GM21825 (cell line): ENCODE measurements around the gene COL23A1.

Experiments used
- ATAC-seq: cut with Tn5 transposase; IDR thresholded peaks from one replicate; pipeline ENCODE4 v1.9.1; 2021; ENCODE audit warnings: mild to moderate bottlenecking, moderate library complexity; ENCODE audit not compliant: unreplicated experiment

Gene COL23A1

DNA sequence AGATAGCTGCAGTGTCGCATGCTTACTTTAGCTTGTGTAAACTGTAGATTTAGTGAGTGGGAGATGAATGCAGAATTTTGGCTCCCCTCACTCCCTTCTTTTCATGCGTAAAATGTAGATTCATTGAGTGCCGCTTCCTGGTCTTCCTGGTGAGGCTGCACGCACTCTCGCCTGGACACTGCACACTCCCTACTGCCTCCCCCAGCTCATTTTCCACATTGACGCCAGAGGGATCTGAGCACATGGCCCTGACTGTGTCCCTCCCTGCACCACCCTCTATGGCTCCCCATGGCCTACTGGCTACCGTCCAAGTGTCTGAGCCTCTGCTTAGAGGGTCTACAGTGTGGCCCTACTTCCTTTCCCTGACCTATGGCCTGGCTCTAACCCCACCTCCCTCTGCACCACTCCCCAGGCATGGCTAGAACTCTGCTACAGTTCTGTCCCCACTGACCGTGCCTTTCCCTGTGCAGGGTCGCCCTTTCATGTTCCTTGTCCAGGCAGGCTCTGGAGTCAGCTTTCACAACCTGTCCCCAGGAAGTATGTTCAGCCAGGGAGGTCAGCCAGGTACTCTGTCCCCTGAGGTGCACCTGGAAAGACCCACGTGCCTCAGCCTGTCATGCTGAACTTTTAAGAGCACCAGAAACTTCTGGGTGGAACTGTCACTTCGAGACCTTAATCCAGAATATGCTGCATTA is 160.6 kb downstream of the COL23A1 start:
- ATAC-seq, result no peak

DNA sequence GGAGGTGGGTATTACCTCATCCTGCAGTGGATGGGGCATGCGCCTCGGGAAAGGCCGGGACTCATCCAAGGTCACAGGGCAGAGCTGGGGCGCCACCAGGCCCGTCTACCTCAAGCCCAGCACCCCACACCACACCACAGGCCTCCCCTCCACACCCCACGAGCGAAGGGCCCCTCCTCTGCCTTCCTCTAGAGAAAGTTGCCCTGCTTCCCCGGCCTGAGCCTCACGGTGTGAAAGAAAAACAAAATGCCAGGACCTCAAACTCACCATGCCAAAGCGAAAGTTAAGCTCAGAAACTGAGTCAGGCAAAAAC is 161.1 kb downstream of the COL23A1 start:
- no peak for ATAC-seq

DNA sequence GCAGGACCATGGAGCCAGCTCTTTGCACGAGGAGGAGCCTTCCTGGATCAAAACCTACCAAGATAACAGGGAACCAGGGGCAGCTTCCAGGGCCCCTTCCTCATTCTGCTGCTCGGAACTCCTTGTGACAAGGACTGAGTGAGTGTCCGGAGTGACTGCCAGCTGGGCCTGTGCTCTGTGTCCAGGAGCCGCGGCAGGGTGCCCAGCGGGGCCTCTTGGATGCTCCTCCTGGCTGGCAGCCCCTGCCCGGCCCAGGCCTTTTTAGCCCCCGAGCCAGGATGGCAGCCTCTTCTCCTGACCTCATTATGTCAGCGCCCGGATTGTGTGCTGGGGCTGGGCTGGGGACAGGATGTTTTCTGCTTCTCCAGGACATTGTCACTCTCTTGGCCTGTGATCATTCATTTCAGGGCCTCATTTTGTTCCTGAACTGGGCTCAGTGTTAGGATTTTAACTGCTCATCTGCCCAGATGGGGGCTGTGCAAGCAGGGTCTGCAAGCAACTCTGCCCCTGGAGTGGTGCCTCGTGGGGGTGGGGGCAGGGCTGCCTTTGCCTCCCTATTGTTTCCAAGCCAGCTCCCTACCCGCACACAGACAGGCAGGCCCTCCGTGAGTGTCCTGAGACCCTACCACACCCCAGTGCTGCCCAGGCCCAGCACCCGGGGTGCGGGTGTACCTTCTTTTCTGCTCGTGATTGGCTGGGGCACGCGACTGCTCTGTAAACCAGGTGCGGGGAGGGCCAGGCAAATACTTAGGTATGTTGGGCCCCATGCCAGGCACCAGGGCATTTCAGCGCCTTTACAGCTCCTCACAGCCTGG is 161.6 kb downstream of the COL23A1 start:
- no peak for ATAC-seq

DNA sequence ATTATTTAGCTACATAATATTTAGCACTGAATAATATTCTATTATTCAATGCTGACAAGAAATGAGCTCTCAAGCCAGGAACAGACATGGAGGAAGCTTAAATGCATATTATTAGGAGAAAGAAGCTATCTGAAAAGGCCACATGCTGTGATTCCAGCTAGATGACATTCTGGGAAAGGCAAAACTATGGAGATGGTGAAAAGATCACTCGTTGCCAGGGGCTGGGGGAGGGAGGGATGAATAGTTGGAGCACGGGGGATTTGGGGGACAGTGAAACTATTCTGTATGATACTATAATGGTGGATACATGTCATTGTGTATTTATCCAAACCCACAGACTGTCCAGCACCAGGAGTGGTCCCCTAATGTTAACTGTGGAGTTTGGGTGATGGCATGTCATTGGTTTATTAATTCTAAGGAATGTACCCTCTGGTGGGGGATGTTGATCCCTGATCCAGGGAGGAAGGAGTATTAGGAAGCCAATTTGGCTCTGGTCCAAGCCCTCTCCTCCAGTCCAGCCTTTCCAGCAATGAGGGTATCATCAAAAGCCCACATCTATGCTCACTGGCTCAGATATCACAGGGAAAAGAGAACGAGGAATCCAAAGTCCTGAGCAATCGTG is 162.5 kb downstream of the COL23A1 start:
- no peak for ATAC-seq

DNA sequence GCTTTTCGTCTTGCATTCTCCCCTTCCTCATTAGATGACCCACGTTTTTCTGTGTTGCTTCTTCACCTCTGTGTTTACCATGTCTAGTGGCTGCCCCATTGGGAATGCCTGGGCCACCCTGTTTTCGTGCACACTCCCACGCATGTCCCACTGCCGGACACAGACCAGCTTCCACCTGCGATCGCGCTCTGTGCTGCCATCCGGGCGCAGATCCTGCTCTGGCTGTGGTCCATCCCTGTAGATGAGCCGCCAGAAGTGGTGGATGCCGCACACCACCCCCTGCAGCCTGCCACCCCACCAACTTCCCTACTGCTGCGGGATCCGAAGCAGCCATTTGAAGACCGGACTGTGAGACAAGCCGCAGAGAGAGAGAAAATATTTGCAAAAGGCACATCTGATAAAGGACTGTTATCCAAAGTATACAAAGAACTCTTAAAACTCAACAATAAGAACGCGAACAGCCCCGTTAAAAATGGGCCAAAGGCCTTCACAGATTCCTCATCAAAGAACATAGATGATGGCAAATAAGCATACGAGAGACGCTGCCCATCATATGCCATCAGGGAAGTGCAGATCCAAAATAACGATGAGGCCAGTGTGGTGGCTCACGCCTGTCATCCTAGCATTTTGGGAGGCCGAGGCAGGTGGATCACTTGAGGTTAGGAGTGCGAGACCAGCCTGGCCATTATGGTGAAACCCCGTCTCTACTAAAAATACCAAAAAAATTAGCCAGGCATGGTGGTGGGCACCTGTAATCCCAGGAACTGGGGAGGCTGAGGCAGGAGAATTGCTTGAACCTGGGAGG is 163.7 kb downstream of the COL23A1 start:
- ATAC-seq, result no peak

DNA sequence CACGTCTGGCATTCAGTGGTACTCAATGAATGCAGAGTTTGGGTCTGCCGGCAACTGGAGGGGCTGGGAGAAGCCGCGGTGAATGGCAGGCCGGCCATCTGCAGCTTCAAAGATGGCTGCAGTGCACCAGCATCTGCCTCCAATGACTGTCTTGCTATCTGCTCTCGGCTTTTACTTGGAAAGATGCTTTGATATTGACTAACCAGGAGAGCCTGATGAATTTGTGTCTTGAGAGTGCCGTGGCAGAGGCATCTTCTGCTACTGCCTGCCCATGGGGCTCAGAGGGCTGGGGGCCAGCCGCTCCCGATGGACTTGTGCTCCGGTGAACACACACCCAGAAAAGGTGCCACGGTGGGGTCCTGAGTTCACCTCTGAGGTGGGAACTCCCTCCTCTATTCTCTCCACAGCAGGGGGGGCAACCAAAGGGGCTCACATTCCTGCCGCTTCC is 164.5 kb downstream of the COL23A1 start:
- ATAC-seq, result no peak

DNA sequence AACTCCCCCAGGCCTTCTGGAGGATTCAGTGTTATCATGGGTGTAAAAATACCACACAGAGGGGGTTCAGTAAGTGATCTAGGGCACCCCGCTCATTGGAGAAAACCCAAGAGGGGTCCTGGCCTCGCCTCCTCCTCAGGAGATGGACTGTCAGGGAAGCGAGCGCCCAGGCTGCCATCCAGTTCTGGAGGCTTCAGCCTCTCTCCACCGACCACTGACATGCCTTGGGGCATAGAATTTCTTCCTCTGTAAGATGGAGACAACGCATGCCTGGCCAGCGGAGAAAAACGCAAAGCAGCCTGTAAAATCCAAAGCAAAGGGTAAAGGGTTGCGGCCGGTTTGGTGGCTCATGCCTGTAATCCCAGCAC is 165.4 kb downstream of the COL23A1 start:
- ATAC-seq, result no peak

DNA sequence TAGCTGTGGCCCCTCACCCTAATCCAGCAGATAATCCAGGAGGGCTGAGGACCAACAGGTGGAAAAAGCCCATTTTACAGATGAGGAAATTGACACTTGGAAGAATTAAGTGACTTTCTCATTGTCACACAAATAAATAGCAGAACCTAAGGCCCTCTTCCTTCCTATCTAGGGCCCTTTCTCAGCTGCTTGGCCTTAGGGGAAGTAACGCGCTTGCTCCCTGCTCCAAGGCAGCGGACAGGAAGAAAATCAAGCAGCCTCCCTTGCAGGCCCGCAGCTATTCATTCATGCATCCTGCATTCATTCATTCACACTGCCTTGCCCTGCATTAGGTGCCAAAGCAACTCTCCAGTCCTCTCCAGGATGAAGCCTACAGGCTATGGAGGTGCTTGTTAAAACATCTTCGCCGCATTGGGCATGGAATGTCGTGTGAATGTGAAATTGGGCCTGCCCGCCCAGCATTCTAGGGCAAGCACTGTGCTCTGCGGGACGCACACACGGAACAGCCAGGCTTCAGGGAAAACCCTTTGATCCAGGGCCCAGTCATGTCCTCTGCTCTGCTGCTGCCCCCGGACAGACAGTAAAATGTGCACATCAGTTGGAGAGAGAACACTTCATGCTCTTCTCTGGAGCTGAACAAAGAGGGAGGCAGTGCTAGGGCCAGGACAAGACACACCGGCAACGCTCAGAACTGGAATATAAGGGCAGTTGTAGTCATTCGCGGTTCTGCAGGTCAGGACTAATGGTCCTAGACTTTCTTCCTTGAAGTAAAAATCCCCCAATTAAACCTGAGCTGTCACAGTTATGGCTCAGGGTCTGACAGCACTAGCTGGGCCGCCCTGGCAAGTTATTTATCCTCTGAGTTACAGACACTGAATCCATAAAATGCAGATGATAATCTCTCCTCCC is 166.0 kb downstream of the COL23A1 start:
- no peak for ATAC-seq

DNA sequence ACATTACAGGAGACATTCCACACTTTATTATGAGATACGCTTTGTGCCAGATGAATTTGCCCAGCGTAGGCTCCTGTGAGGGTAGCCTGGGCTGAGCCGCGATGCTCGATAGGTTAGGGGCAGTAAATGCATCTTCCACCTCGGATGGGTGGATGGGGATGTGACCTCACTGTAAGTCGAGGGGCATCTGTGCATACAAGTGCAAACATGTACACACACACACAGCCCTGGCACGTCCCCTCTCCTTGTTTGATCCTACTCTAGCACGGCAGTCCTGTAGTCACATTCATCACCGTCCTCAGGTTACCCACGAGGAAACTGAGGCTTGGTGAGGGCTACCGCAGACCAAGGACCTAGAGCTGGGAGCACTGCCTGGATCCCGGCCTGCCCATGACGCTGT is 166.8 kb downstream of the COL23A1 start:
- no peak for ATAC-seq

DNA sequence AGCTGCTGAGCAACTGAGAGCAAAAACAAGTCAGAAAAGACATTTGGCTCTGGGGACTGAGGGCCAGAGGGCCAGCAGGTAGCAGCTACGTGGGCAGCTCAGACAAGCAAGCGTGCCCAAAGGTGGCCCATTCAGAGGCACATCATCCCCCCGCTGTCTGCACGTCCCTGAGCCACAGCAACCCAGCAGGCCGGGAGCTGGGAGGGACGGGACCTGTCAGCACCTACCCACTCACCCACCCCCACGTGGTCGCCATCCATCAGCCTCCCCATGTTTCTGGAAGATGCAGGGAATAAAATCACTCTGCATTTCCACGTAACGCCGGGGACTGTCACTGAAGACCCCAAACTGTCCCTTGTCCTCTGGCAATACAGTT is 167.8 kb downstream of the COL23A1 start:
- no peak for ATAC-seq

DNA sequence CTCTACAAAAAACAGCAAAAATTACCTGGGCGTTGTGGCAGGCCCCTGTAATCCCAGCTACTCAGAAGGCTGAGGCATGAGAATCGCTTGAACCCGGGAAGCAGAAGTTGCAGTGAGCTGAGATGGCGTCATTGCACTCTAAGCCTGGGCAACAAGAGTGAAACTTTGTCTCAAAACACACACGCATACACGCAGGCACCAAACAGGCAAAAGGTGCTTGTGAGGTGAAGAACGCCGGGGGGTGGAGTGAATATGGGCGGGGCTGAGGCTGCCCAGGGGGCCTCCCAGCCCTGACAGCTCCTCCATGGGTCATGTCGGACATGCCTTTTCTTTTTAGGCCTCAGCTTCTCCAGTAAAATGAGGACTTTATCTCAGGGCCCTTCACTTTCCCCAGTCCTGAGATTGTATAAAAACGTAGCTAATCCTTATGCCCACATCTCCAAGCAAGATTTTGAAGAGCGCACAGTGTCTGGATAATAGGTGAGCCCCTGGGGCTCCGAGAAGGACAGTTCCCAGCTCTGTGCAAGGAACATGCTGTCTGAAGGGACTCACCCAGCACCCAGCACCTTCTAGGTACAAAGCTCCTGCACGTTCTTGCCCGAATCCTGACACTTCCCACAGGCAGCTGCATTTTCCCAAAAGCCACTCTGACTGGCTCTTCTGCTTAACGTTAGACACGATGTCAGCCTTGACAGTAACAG is 168.3 kb downstream of the COL23A1 start:
- no peak for ATAC-seq

DNA sequence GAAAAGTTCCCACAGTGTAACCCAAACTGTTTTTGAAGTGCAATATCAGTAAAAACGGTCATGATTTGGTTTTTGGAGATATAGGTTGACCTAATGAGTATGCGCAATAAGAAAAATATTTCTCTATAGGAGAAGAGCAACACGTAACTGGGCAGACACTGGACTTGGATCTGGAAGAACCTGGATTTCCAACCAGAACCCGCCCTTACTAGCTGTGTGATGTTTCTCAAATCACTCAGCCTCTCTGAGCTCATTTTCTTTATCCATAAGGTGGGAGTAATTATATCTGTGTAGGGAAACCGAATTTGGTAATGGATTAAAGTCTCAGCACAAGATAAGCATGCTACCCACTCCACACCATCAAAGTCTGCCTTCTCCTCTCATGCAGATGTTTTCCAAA is 169.1 kb downstream of the COL23A1 start:
- ATAC-seq, result no peak

DNA sequence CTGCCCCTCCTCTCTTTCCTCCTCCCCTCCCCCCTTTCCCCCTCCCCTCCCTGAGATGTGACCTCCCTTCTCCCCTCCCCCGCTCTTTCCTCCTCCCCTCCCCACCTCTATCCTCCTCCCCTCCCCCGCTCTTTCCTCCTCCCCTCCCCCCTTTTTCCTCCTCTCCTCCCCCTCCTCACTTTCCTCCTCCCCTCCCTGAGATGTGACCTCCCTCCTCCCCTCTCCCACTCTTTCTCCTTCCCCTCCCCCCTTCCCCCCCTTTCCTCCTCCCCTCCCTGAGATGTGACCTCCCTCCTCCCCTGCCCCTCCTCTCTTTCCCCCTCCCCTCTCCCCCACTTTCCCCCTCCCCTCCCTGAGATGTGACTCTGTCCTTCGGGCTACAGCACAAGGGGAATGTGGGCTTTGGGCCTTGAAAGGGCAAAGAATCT is 169.8 kb downstream of the COL23A1 start:
- no peak for ATAC-seq

DNA sequence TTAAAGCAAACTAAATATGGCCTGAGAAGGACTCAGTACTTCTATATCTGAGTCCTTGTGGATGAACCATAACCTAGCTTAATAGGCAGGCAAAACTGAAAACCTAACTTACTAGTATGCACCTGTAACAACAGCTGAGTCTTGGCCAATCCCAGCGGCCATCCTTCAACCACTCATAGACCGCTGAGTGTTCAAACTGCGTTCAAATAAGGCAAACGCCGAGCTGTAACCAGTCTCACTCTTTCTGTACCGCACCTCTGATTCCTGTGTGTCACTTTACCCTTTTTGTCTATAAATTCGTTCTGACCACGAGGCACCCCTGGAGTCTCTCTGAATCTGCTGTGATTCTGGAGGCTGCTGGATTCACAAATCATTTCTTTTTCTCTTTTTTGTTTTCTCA is 170.5 kb downstream of the COL23A1 start:
- ATAC-seq, result no peak

DNA sequence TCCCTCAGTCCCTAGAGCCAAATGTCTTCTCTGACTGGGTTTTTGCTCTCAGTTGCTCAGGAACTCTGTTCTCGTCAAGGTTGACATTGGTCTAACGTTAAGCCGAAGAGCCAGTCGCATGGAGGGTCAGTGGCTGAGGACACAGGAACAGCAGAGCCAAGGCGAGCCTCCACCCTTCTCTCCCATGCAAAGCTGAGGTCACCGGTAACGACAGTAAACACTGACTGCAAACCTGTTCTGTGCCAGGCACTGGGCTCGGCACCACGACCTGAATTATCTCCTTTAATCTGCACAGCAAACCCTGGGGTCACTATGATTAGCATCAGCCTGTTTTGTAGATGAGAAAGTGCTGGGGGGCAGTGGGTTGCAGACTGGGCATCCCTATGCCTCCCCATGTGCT is 171.0 kb downstream of the COL23A1 start:
- no peak for ATAC-seq

DNA sequence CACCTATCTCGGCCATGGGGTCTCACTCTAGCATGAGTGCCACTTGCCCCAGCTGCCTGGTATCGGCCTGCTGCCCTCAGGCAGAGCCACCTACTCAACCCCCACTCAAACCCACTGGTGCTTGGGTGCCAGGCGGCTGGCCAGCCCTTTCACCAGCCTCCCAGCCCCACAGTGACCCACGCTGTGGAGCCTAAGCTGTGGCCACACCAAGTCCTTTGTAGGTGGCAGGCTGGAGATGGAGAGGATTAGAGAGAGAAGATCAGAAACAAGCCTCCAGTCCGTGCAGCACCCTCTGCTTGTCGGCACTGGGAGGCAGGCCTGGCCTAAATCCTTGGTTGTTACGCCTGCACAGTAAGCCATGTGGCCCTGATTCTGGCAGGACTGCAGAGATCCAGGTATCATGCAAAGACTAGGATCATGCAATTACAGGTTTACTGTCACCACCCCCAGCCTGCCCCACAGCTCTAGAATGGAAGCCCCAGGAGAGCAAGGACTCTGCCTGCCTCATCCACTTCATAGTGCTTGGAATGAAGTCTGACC is 171.7 kb downstream of the COL23A1 start:
- ATAC-seq, result no peak

DNA sequence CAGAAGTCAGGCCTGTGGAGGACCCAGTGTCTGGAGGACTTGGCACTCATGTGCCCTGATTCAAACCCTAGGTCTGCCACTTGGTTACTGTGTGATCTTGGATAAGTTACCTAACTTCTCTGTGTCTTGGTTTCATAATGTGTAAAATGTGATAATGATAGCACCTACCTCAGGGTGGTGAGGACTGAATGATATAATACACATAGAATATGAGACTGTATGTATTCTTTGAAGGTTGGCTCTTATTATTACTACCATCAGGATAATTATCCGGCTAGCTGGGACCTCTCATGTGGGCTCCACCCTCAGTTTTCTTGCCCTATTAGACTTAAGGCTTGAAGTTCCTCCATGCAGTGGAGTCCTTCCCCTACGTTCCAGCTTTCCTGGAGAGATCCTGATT is 172.2 kb downstream of the COL23A1 start:
- no peak for ATAC-seq

DNA sequence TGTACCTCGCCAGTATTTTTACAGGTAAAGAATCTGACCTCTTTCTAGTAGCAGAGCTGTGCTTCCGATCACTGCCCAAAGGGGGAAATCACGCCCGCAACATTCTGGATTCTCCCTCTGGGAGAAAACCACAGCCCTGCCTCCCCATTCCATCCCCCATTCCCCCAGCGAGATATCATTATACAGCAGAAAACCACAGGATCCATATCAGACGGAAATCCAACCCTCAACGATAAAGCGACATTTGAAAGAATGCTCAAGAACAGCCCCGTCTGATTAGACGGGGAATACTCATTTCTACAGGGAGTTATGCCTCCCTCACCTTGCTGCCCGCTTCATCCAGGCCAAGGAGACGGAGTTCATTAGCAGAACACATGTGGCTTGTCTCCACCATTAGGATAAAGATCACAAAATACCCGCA is 172.8 kb downstream of the COL23A1 start:
- no peak for ATAC-seq

DNA sequence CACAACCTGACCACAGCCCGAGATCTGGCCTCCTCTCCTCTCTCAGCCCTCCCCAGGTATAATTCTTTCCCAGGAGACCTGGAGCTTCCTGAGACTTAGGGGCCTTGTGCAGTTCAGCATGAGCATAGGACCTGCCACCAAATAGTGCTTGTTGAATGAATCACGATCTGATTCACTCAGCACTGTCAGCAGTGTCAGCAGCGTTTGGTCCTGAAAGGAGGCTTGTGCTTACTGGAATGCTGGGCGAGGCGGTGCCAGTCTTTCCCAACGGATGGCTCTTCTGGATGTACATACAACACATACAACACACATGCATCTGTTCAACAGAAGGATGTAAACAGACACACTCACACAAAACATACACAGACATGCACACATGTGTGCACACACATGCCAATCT is 173.3 kb downstream of the COL23A1 start:
- ATAC-seq, result no peak
